Measurements from ENCODE around the gene PRKACA.
A peak's percentile ranks its signal among the peaks of the same experiment; 100 is the strongest.

The PRKACA gene

DNA sequence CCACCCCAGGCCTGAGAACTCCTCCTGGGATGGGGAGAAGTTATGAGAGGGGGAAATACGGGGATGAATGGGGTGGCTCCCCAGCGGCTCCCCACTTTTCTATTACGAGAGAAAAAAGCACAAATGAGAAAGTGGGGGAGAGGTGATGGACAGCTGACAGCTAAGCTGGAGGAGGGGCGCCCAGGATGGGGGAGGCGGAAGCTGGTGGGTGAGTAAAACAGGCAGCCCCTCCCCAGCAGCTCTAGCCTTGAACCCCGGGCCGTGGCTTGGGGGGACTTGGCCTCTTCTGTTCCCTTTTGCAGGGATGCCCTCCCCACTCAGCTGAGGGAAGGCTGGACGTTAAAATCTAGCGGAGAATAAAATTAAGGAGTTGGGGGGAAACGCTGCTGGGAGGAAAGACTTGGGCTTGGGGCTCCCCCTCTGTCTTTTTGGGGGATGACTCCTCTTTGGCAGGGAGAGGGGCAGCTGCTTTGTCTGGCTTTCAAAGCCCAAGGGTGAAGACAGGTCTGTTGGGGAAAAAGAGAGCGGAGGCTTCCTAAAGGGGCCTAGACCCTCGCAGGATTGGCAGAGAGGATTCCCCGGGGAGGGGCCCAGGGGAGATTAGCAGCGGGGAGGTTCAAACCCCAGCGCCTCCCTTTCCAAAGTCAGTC is 25.6 kb downstream of the PRKACA start:
- no peak for DNase-seq

GRCh38 chr19:14091081-14091812 is 26.3 kb downstream of the PRKACA start:
- peak; percentile 69 for DNase-seq

- DNase-seq, result peak; percentile 90
Observed at GRCh38 chr19:14090509-14091080, 27.0 kb downstream of the PRKACA start, which contains the start of gene SAMD1. Gene SAMD1, minus strand, starts transcription at chr19:14090751.

DNA sequence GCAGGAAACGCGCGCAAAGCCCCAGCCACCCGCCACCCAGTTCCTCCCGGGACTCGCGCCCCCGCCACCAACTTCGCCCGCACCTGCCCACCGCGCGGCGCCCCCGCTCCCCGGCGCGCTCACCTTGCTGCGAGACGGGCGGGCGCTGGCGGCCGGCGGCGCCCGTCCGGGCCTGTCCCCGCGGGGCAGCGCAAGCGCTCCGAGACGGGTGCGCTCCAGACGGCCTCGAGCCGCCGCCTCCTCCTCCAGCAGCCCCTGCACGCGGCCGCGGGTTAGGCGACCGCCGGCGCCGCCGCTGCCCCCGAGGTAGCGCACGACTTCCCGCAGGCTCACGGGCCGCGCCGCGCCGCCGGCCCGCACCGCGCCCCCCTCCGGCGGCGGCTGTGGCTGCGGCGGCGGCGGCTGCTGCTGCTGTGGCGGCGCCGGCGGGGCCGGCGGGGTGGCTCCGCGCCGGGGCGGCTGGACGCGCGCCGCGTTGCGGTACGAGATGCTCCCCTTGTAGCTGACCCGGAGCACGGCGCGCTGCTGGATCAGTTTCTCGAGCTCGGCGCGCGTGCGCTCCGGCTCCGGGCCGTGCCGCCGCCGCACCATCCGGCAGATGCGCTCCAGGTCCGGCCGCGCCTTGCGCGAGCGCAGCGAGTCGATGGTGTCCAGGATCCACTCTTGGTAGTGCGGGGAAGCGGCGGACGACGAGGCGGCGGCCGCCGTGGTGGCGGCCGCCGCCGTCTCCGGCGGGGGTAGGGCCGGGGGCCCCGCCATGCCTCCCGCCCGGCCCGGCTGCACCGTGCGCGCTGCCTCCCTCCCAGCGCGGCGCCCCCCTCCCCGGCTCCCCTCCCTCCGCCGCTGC is 27.7 kb downstream of the PRKACA start:
- peak; percentile 44 for DNase-seq

- DNase-seq, result peak; percentile 35
Observed at GRCh38 chr19:14089412-14089661, 28.2 kb downstream of the PRKACA start.

- DNase-seq, result no peak
Observed at GRCh38 chr19:14088634-14089411, 28.7 kb downstream of the PRKACA start.

DNA sequence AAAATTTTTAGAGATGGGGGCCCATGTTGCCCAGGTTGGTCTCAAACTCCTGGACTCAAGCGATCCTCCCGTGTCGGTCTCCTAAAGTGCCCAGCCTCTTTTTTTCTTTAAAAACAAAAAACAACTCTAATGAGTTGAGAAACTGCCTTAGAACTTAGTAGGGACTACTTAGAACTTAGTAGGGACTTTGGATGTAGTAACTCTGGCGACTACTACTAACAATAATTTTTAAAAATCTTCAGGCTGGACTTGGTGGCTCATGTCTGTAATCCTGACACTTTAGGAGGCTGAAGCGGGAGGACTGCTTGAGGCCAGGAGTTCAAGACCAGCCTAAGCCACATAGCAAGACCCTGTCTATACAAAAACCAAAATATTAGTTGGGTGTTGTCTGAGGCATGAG is 31.5 kb downstream of the PRKACA start:
- DNase-seq, result no peak

- no peak for DNase-seq
Observed at GRCh38 chr19:14085309-14085995, 32.1 kb downstream of the PRKACA start, which contains the start of gene C19orf67. Gene C19orf67, minus strand, starts transcription at chr19:14085783. Its CDS starts 156 bp downstream, at chr19:14085627.

DNA sequence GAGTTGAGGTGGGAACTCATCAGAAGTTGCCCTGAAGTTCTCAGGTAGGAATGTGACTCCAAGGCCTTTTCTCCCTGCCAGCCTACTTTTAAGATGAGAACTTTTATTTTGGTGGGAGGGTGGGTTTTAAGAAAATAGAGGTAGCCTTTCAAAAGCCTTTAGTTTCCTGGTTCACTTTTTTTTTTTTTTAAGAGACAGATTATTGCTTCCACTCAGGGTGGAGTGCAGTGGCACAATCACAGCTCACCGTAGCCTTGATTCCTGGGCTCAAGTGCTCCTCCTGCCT is 34.9 kb downstream of the PRKACA start:
- no peak for DNase-seq

GRCh38 chr19:14081797-14082674 is 35.5 kb downstream of the PRKACA start:
- DNase-seq, result peak; percentile 60

DNA sequence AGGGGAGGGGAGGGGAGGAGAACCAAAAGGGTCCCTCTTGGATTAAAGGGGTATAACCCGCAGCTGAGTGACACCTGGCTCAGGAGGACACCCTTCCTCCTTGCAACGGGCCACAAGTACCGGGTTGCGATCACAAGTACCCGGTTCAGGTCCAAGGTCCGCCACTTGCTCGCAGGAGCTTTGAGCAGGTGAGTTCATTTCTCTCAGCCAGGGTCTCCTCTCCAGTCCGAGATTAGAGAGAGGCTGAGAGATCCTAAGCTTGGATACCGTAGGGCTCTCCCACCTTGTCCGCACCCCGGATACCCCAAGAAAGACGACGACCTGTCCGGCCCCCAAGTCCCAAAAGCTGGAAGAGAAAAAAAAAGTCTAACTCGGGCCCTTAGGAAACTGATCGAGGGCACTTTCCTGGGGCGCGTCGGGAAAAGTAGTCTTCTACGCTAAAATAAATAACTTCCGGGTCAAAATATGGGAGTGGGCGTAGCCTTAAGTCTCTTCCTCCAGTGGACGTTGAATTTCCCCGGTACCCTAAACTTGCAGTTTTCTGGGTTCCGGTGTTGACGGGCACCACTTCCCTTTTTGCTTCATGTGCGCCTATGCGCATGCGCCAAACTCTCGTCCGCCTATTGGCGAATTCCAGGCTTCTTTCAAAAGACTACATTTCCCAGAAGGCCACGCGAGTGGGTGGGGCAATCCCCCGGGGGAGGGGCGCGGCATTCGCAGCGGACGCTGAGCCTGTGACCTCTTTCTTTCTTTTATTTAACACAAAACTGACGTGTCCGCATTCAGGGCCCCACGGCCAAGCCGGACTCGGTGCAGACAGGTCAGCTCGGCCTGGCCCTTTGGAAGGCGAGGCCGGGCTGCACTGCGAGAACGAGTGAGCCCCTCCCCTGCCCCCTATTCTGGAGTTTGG is 36.4 kb downstream of the PRKACA start:
- DNase-seq, result peak; percentile 100

GRCh38 chr19:14078411-14078810 is 39.2 kb downstream of the PRKACA start:
- DNase-seq, result no peak

GRCh38 chr19:14073925-14074838 is 43.4 kb downstream of the PRKACA start:
- DNase-seq, result no peak

DNA sequence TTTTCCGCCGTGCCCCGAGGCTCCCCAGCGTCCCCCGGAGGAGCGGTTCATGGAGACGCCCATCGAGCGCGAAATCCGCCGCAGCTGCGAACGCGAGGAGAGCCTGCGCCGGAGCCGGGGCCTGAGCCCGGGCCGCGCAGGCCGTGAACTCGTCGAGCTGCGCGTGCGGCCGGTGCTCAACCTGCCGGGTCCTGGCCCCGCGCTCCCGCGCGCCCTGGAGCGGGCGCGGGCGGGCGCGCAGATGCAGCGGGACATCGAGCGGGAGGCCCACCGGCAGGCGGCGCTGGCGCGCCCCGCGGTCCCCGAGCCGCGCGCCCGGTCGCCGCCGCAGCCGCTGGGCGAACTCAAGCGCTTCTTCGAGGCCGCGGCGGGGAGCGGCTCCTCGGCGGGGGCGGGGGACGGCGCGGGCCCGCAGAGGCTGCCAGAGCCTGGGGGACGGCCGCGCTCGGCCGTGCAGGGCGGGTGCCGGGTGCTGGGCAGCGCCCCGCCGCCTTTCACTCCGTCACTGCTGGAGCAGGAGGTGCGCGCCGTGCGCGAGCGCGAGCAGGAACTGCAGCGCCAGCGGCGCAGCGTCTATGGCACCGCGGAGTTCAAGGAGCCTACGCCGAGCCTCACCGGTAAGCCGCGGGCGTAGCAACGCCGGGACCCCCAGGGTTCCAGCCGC is 44.2 kb downstream of the PRKACA start:
- DNase-seq, result peak; percentile 79

- DNase-seq, result peak; percentile 49
Observed at GRCh38 chr19:14072535-14073260, 44.9 kb downstream of the PRKACA start, which contains the start of gene MISP3. Gene MISP3, plus strand, starts transcription at chr19:14072786. Its CDS starts 524 bp downstream, at chr19:14073310.

DNA sequence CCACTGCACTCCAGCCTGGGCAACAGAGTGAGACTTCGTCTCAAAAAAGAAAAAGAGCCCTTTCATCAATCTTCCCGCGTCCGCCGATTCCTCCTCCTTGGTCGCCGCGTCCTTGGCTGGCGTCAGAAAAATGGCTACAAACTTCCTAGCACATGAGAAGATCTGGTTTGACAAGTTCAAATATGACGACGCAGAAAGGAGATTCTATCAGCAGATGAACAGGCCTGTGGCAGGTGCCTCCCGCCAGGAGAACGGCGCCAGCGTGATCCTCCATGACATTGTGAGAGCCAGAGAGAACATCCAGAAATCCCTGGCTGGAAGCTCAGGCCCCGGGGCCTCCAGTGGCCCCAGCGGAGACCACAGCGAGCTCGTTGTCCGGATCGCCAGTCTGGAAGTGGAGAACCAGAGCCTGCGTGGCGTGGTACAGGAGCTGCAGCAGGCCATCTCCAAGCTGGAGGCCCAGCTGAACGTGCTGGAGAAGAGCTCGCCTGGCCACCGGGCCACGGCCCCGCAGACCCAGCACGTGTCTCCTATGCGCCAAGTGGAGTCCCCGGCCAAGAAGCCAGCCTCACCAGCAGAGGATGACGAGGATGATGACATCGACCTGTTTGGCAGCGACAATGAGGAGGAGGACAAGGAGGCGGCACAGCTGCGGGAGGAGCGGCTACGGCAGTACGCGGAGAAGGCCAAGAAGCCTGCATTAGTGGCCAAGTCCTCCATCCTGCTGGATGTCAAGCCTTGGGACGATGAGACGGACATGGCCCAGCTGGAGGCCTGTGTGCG is 47.1 kb downstream of the PRKACA start:
- DNase-seq, result no peak

DNA sequence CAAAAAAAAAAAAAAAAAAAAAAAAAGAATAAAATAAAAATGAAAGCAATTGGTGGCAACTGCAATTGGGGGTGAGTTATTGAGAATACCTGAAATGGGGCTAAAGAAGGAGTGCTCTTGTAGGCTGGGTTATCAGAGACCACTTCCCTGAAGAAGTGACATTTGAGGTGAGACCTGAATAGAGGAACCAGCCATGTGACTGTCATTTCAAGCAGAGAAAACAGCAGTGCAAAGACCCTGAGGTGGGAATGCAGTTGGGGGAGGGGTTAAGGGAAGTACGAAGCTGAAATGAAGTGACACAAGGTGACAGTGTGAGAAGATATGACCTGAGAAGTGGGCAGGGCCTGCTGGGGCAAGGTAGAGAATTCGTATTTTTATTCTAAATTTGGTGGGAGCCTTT is 51.4 kb downstream of the PRKACA start:
- DNase-seq, result no peak
